NCI-H345 (cell line): ENCODE results near the gene BCHE.
"Not testable (repeated sequence)": the region's sequence is repeated elsewhere in the genome, so short reads cannot be mapped to it uniquely, and the experiment has no call there.

Experiments
- DNase-seq: peaks from one replicate; lab custom pipeline; 2025; lab: John Stamatoyannopoulos, UW

BCHE gene

DNA sequence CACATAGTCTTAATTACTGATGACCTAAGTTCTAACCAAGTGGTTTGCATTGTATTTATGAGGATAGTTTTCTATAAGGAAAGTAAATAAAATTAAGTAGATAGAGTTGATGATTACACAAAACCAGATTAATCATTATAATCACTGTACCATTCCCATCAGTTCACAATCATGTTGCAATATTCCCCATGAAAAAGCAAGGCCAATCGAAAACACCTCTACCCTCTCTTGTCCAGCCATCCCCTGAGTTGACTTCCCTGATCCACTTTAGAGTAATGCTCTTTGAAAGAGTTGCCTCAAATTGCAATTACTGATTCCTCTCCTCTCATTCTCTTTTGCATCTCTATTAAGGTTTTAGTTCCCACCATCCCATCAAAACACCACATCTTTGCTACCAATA is 21.0 kb downstream of the BCHE start:
- DNase-seq = no peak

- no peak for DNase-seq
Measured at GRCh38 chr3:165815682-165816081, 21.5 kb downstream of the BCHE start.

- DNase-seq = no peak
Measured at GRCh38 chr3:165814380-165814779, 22.8 kb downstream of the BCHE start.

DNA sequence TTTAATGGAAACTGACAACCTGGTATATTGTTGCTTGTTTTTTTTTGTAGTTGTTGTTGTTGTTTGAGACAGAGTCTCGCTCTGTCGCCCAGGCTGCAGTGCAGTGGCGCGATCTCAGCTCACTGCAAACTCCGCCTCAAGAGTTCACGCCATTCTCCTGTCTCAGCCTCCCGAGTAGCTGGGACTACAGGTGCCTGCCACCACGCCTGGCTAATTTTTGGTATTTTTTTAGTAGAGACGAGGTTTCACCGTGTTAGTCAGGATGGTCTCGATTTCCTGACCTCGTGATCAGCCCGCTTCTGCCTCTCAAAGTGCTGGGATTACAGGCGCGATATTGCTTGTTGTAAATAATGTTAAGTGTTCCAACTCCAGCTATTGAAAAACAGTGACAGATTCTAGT is 29.3 kb downstream of the BCHE start:
- DNase-seq = not testable (repeated sequence)

GRCh38 chr3:165805946-165806561 is 31.2 kb downstream of the BCHE start:
- DNase-seq = no peak

DNA sequence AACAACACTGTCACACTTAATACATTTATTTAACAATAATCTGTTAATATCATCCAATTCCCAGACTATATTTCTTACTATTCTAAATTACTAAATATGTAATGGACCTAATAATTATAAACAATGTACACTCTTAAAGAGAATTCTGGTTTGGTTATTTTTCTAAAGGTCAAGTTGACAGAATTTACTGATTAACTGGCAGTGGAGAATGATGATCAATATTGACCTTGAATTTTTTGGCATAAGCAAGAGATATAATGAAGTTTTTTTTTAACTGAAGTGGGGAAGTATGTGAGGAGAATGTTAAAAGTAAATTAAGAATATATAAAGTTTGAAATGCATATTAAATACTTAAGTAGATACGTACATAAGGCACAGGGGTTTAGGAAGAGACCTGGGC is 33.8 kb downstream of the BCHE start:
- DNase-seq = no peak

GRCh38 chr3:165800970-165801369 is 36.3 kb downstream of the BCHE start:
- DNase-seq = no peak

DNA sequence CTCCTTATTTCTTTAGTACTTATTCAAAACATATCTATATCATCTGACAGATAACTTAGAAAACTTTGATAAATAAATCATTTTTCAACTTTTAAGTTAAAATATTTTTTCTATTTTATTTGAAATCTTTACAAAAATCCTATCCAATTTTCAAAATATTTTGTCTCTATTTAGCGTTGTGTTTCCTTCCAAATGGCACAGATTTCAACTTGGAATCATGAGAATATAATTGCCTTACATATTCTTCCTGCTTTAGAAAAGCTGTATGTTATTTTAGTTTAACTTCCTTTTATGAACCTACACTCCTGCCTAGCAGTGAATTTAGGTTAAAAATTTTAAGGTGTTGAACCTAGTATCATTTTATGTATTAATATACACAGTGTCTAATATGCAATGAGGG is 38.2 kb downstream of the BCHE start:
- DNase-seq = no peak

GRCh38 chr3:165797551-165797950 is 39.7 kb downstream of the BCHE start:
- DNase-seq = no peak

DNA sequence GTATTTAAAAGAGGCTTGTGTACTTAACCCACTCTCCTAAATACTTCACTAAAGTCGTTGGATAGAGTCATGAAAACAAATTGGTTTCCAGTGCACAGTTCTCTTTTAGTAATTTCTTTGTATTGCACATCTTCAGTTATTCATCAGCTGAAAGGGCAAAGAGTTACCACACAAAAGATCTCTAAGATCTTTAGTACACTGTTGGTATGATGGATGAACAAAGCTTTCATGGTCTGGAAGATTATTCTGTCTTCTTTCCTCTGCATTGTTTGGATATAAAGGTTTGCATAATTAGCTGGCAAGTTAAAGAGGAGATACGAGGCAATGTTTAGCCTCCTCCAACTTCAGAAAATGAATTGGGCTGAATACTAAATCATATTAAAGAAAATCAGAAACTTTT is 40.5 kb downstream of the BCHE start:
- no peak for DNase-seq

GRCh38 chr3:165788531-165788930 is 48.7 kb downstream of the BCHE start:
- DNase-seq = no peak

GRCh38 chr3:165786013-165786412 is 51.2 kb downstream of the BCHE start:
- no peak for DNase-seq

- no peak for DNase-seq
Measured at GRCh38 chr3:165784337-165784736, 52.9 kb downstream of the BCHE start.

DNA sequence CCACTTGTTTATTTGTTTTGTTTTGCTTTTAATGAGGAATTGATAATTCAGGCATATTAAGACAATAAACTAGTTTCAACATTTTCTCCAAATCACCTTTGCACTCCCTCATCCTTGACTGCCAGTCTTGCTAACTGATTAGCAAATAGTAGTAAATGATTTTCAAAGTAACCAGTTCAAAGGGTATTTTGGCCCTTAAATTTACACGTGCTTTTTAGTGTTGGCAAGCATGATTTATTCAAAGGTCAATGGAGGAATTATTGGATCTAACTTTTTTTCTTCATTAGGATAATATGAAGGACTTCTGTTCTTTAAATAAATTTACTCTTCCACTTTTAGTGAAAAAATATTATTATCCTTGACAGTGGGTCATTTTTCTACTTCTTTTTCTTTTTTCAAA is 53.8 kb downstream of the BCHE start:
- no peak for DNase-seq

DNA sequence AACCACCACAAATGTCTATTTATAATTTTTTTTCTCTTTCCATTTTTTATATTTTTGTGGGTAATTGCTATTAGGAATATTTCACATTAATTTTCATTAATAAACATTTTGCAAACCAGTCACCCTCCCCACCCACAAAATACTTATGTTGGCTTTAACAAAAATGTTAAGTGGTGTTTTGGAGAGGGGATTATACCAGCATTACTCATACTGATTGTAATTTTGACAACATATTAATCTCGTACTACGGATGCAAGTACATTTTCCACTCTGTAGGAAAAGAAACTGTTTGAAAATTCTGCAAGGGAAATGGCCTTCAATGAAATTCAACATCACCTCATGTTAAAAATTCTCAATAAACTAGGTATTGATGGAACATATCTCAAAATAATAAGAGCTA is 58.3 kb downstream of the BCHE start:
- DNase-seq = no peak

GRCh38 chr3:165778456-165778855 is 58.8 kb downstream of the BCHE start:
- no peak for DNase-seq

GRCh38 chr3:165775824-165776223 is 61.4 kb downstream of the BCHE start:
- DNase-seq = no peak

DNA sequence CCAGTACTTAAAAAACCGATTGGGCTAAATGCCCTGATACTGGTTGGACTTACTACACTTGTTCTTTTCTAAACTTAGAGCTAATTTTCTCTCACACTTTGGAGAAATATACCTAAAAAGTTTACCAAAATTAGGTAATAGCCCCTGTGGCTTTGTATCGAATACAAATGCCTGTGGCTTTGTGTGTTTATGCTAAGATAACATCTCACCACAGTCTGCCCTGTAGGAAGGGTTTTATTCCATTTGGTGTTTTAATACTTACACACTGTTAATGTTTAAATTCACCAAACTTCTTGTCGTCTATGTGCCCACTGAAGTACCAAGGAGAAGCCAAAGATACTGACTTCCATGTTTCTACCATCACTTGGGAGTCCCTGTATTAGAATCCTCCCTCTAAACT is 66.4 kb downstream of the BCHE start:
- DNase-seq = no peak

- no peak for DNase-seq
Measured at GRCh38 chr3:165768680-165769079, 68.5 kb downstream of the BCHE start.

- no peak for DNase-seq
Measured at GRCh38 chr3:165759041-165759440, 78.2 kb downstream of the BCHE start.

- DNase-seq = no peak
Measured at GRCh38 chr3:165755571-165755970, 81.7 kb downstream of the BCHE start.

- no peak for DNase-seq
Measured at GRCh38 chr3:165754219-165755007, 82.8 kb downstream of the BCHE start.

- no peak for DNase-seq
Measured at GRCh38 chr3:165753560-165753959, 83.7 kb downstream of the BCHE start.

DNA sequence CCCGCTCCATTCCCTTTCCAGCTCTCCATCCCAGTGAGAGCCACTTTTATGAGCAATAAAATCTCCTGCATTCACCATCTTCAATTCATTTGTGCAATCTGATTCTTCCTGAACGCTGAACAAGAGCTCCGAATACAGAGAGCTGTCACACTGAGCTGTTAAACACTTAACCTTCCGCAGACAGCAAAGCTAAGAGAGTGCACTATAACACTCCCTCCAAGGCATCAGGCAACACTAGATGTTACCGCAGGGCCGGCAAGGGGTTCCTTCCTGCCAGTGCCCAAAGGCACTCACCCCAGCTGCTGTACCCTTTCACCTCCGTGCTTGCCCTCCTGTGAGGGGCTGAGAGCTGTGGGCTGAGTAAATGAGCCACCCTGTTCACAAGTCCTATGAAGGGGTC is 85.6 kb downstream of the BCHE start:
- peak; percentile 11 for DNase-seq
